H1 (cell line): ENCODE measurements around the gene CENPM. TPM values are rescaled to one million over a fixed set of nuclear protein-coding genes. Genes with fewer than 3 reads are reported as not detected.

ENCODE experiments used
- CTCF ChIA-PET: fragments of 300-600 bp; sonication (Branson Sonifier 250); formaldehyde crosslinking; loops from one replicate; lab custom pipeline; 2021; ENCODE audit not compliant: partially characterized antibody; lab: Charles Lee
- POLR2A ChIA-PET: fragments of 300-600 bp; sonication (Branson Sonifier 250); formaldehyde crosslinking; loops from one replicate; lab custom pipeline; 2021; ENCODE audit warnings: inconsistent platforms; ENCODE audit not compliant: partially characterized antibody; lab: Charles Lee
- DNase-seq, 2 experiments: peaks; one replicate each; pipeline versions ENCODE4 v3.0.0 to v3.0.0-alpha.2; 2010 to 2022; ENCODE audit warnings: low spot score in 2 of 2, low read depth in 1 of 2, mixed read lengths in 1 of 2
- FAIRE-seq: peaks from 2 replicates; lab custom pipeline; 2011; peaks lifted over from hg19 to GRCh38; lab: Jason Lieb, UNC
- H2AFZ ChIP-seq: 2 replicates; pipeline ENCODE4 v1.8.1; 2012; ENCODE audit warnings: low read length, inconsistent platforms
- H2AK5ac ChIP-seq: 2 replicates; pipeline ENCODE4 v1.6.1; 2013; ENCODE audit warnings: low read depth, low read length
- H2BK120ac ChIP-seq: replicated peaks from 2 replicates; pipeline ENCODE3; 2013; ENCODE audit warnings: low read depth, low read length, inconsistent platforms
- H2BK12ac ChIP-seq: 2 replicates; pipeline ENCODE4 v1.6.1; 2013; ENCODE audit warnings: low read depth, low read length
- H2BK15ac ChIP-seq: 2 replicates; pipeline ENCODE4 v1.6.1; 2013; ENCODE audit warnings: low read length
- H2BK20ac ChIP-seq: 2 replicates; pipeline ENCODE4 v1.6.1; 2013; ENCODE audit warnings: low read length
- H2BK5ac ChIP-seq: 2 replicates; pipeline ENCODE4 v1.6.1; 2013; ENCODE audit warnings: low read depth, low read length
- H3K14ac ChIP-seq: 2 replicates; pipeline ENCODE4 v1.6.1; 2013; ENCODE audit warnings: inconsistent platforms; ENCODE audit not compliant: insufficient read length
- H3K18ac ChIP-seq: 2 replicates; pipeline ENCODE4 v1.6.1; 2013; ENCODE audit warnings: low read length; ENCODE audit errors: extremely low read depth
- H3K23ac ChIP-seq: 2 replicates; pipeline ENCODE4 v1.6.1; 2013; ENCODE audit warnings: inconsistent platforms; ENCODE audit not compliant: insufficient read length
- H3K23me2 ChIP-seq: 2 replicates; pipeline ENCODE4 v1.6.1; 2013; ENCODE audit warnings: low read depth, low read length
- H3K27ac ChIP-seq: 2 replicates; pipeline ENCODE4 v1.6.1; 2011; ENCODE audit warnings: low read depth, low read length, inconsistent platforms
- H3K27me3 ChIP-seq, 4 experiments: replicated peaks in 1 of 4; 1 replicate in 1 of 4; 2 replicates in 3 of 4; pipeline versions ENCODE4 v1.6.1 to v1.8.1; 2011 to 2013; ENCODE audit warnings: low read length in 3 of 4, mild to moderate bottlenecking in 3 of 4, inconsistent platforms in 2 of 4, mixed read lengths in 2 of 4, moderate library complexity in 1 of 4; ENCODE audit not compliant: control insufficient read depth in 3 of 4, insufficient read depth in 3 of 4; ENCODE audit errors: extremely low read depth in 1 of 4
- H3K36me3 ChIP-seq, 4 experiments: 2 replicates each; pipeline versions ENCODE4 v1.6.1 to v1.8.1; 2011 to 2013; ENCODE audit warnings: mild to moderate bottlenecking in 4 of 4, low read length in 3 of 4, moderate library complexity in 2 of 4, control low read depth in 1 of 4, inconsistent platforms in 1 of 4; ENCODE audit not compliant: insufficient read depth in 4 of 4, control insufficient read depth in 2 of 4
- H3K4ac ChIP-seq: replicated peaks from 2 replicates; pipeline ENCODE3; 2013; ENCODE audit warnings: low read length, low read depth, mixed read lengths, inconsistent platforms; ENCODE audit not compliant: insufficient read length
- H3K4me1 ChIP-seq, 4 experiments: replicated peaks in 1 of 4; 1 replicate in 1 of 4; 2 replicates in 3 of 4; pipeline versions ENCODE4 v1.6.1 to v1.8.1; 2011 to 2013; ENCODE audit warnings: low read length in 3 of 4, inconsistent platforms in 2 of 4, mixed read lengths in 1 of 4; ENCODE audit not compliant: insufficient read depth in 4 of 4, control insufficient read depth in 3 of 4
- H3K4me2 ChIP-seq, 2 experiments: 2 replicates each; pipeline versions ENCODE4 v1.6.1 to v1.8.1; 2011 to 2013; ENCODE audit warnings: low read depth in 2 of 2, low read length in 2 of 2, control low read depth in 1 of 2, inconsistent platforms in 1 of 2, mild to moderate bottlenecking in 1 of 2; ENCODE audit not compliant: insufficient read depth in 1 of 2
- H3K4me3 ChIP-seq, 4 experiments: fragments of 200-600, 300-600 bp in 1 of 4; sonication (generic), shearing (Covaris generic), sonication (Bioruptor Twin) in 1 of 4; 2 replicates each; pipeline versions ENCODE4 v1.5.1 to v1.8.1; 2011 to 2016; ENCODE audit warnings: low read length in 4 of 4, low read depth in 3 of 4, control low read depth in 2 of 4, inconsistent platforms in 2 of 4, mild to moderate bottlenecking in 2 of 4, mixed read lengths in 1 of 4, moderate library complexity in 1 of 4; ENCODE audit not compliant: insufficient read depth in 2 of 4; ENCODE audit errors: extremely low read depth in 1 of 4
- H3K56ac ChIP-seq: replicated peaks from 2 replicates; pipeline ENCODE3; 2013; ENCODE audit warnings: low read depth, mild to moderate bottlenecking, mixed read lengths, low read length, inconsistent platforms; ENCODE audit not compliant: insufficient read length
- H3K79me1 ChIP-seq: 2 replicates; pipeline ENCODE4 v1.6.1; 2013; ENCODE audit warnings: low read depth, low read length, control low read depth
- H3K79me2 ChIP-seq, 2 experiments: 2 replicates each; pipeline versions ENCODE4 v1.6.1 to v1.8.1; 2012 to 2013; ENCODE audit warnings: low read length in 2 of 2, mild to moderate bottlenecking in 2 of 2, inconsistent platforms in 1 of 2; ENCODE audit not compliant: insufficient read depth in 2 of 2, control insufficient read depth in 1 of 2
- H3K9ac ChIP-seq, 4 experiments: replicated peaks in 1 of 4; 1 replicate in 1 of 4; 2 replicates in 3 of 4; pipeline versions ENCODE4 v1.6.1 to v1.8.1; 2011 to 2013; ENCODE audit warnings: low read depth in 3 of 4, low read length in 3 of 4, control low read depth in 2 of 4, mild to moderate bottlenecking in 2 of 4, moderate library complexity in 2 of 4, inconsistent platforms in 1 of 4; ENCODE audit errors: extremely low read depth in 1 of 4
- H3K9me3 ChIP-seq, 2 experiments: 2 replicates each; pipeline versions ENCODE4 v1.6.1 to v1.8.1; 2012 to 2013; ENCODE audit warnings: mild to moderate bottlenecking in 2 of 2, moderate library complexity in 2 of 2, control low read depth in 1 of 2, inconsistent platforms in 1 of 2, low read depth in 1 of 2, low read length in 1 of 2, mixed read lengths in 1 of 2; ENCODE audit not compliant: insufficient read depth in 2 of 2
- H4K20me1 ChIP-seq, 2 experiments: replicated peaks in 1 of 2; 2 replicates each; pipeline versions ENCODE3 to v1.8.1; 2011 to 2013; ENCODE audit warnings: inconsistent platforms in 2 of 2, low read length in 2 of 2, mild to moderate bottlenecking in 1 of 2; ENCODE audit not compliant: insufficient read depth in 2 of 2, control insufficient read depth in 1 of 2
- H4K5ac ChIP-seq: 2 replicates; pipeline ENCODE4 v1.6.1; 2013; ENCODE audit warnings: low read length, low read depth, mixed read lengths, inconsistent platforms; ENCODE audit not compliant: insufficient read length
- H4K8ac ChIP-seq: 2 replicates; pipeline ENCODE4 v1.8.0; 2013; ENCODE audit warnings: mild to moderate bottlenecking, moderate library complexity, low read length, inconsistent platforms; ENCODE audit not compliant: insufficient read depth; ENCODE audit errors: extremely low read depth
- H4K91ac ChIP-seq: replicated peaks from 2 replicates; pipeline ENCODE3; 2013; ENCODE audit warnings: low read length, mixed read lengths, inconsistent platforms; ENCODE audit not compliant: insufficient read length
- ASH2L ChIP-seq: fragments of 200-600, 300-600 bp; sonication (generic); IDR thresholded peaks from one replicate; pipeline ENCODE4 v1.7.1; 2017; ENCODE audit warnings: low read length
- CHD1 ChIP-seq: IDR thresholded peaks from 2 replicates; pipeline ENCODE4 v1.6.1; 2012; ENCODE audit warnings: low read depth, low read length, improper control_type of control experiment
- CREB1 ChIP-seq: IDR thresholded peaks from 2 replicates; pipeline ENCODE4 v1.6.1; 2012; ENCODE audit warnings: inconsistent platforms
- CTBP2 ChIP-seq: IDR thresholded peaks from 2 replicates; pipeline ENCODE4 v1.7.0; 2011; ENCODE audit warnings: borderline replicate concordance, mild to moderate bottlenecking, moderate library complexity, mixed read lengths, low read length; ENCODE audit not compliant: insufficient read depth, insufficient read length
- JUND ChIP-seq: IDR thresholded peaks from 2 replicates; pipeline ENCODE4 v1.6.1; 2011; ENCODE audit warnings: mild to moderate bottlenecking, improper control_type of control experiment, low read length
- KDM5A ChIP-seq: fragments of 200-600 bp; IDR thresholded peaks from 2 replicates; pipeline ENCODE4 v1.7.1; 2012; ENCODE audit warnings: mild to moderate bottlenecking, low read length, inconsistent platforms, mixed read lengths
- NRF1 ChIP-seq: IDR thresholded peaks from 2 replicates; pipeline ENCODE4 v1.6.1; 2011; ENCODE audit warnings: mild to moderate bottlenecking, low read depth, low read length, improper control_type of control experiment
- POLR2A ChIP-seq, 2 experiments: IDR thresholded peaks; 1 replicate in 1 of 2; 2 replicates in 1 of 2; pipeline ENCODE4 v1.6.1; 2011; ENCODE audit warnings: low read depth in 2 of 2, low read length in 2 of 2, mild to moderate bottlenecking in 2 of 2; ENCODE audit errors: control extremely low read depth in 1 of 2
- SAP30 ChIP-seq: fragments of 300-600 bp; sonication (generic); IDR thresholded peaks from 2 replicates; pipeline ENCODE4 v1.7.1; 2012; ENCODE audit warnings: low read length, moderate library complexity, mild to moderate bottlenecking, inconsistent platforms; ENCODE audit not compliant: insufficient read depth, insufficient replicate concordance
- SIRT6 ChIP-seq: IDR thresholded peaks from one replicate; pipeline ENCODE4 v1.7.1; 2012; ENCODE audit warnings: low read length, inconsistent platforms
- SP2 ChIP-seq: IDR thresholded peaks from 2 replicates; pipeline ENCODE4 v1.6.1; 2012; ENCODE audit warnings: mild to moderate bottlenecking, low read length, inconsistent platforms
- SRF ChIP-seq: IDR thresholded peaks from 2 replicates; pipeline ENCODE4 v1.6.1; 2011; ENCODE audit warnings: mild to moderate bottlenecking, low read depth, low read length, moderate library complexity
- TBP ChIP-seq: IDR thresholded peaks from 2 replicates; pipeline ENCODE4 v1.6.1; 2011; ENCODE audit warnings: low read depth, low read length, improper control_type of control experiment
- TEAD4 ChIP-seq: IDR thresholded peaks from 2 replicates; pipeline ENCODE4 v1.6.1; 2012; ENCODE audit warnings: low read depth, low read length, inconsistent platforms, mixed read lengths
- WGBS, 2 experiments: shearing (Covaris generic) in 1 of 2; methylation state at CpG; one replicate each; pipeline versions ENCODE4 v1.1.6 to v1.1.7; 2013 to 2015; ENCODE audit warnings: low lambda C conversion rate in 2 of 2, mixed read lengths in 2 of 2, inconsistent platforms in 1 of 2, low coverage in 1 of 2, missing lambda C conversion rate in 1 of 2; ENCODE audit not compliant: insufficient replicate concordance in 2 of 2, insufficient coverage in 1 of 2, insufficient read length in 1 of 2; ENCODE audit errors: extremely low coverage in 1 of 2, missing lambda C conversion rate in 1 of 2; 5-methylcytosine and 5-hydroxymethylcytosine counted together
- polyA plus RNA-seq, 7 experiments: library from polyadenylated mRNA; depleted of rRNA in 3 of 7; stranded (reverse) in 5 of 7; unstranded in 2 of 7; fragments of >200 nt in 5 of 7; fragments of 200-250 nt in 2 of 7; gene quantifications; 1 replicate in 5 of 7; 2 replicates in 1 of 7; 4 replicates in 1 of 7; pipeline versions ENCODE4 v1.2.1 to v1.2.3, GENCODE V29; 2011 to 2013; ENCODE audit warnings: missing spikeins in 2 of 7, mixed read lengths in 2 of 7
- total RNA-seq: library from RNA; stranded (reverse); fragmentation: NEBNext Ultra II Directional; extraction: Animal tissue kit (Norgen Biotek cat#: 25700); gene quantifications from 2 replicates; pipeline ENCODE4 v1.2.1, GENCODE V29; 2021

Gene CENPM
- total and polyA plus RNA-seq, 2 of the 8 experiments (the other 6 are each of a cell fraction or from before 2014, with no cell fraction given) = 32.0 to 80.4 TPM

DNA sequence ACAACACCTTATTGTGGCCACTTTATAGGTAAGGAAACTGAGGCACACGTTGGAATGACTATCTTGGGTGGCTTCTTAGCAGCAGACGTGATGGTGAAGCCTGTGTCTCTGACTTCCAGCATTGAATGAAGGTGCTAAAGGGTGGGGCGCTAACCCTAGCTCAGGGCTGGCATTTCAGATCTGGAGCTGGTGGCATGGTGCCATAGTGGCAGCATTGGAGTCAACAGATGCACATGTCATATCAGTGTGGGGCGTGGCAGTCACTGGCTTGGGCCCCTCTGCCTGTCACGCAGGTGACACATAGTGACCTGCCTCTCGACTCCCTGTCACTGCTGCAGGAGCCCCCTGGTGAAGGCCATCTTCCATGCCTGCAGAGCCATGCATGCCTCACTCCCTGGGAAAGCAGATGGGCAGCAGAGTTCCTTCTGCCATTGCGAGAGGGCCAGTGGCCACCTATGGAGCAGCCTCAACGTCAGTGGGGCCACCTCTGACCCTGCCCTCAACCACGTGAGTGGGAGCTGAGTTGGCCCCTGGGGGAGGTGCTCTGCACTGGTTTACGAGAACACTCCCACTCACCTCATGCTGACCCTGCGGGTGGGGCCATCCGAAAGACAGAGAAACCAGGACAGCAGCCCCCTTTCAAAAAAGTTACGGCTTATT, 46.8 kb downstream of the CENPM start:
- Histone ChIP-seq H3K9me3 (no peaks in the 10 kb centered on the region), H3K79me2 (no peaks in the 10 kb centered on the region), H3K4me3 (no peak overlapping the region), H4K5ac (no peak overlapping the region), H2BK120ac (no peak overlapping the region), H3K27ac (no peak overlapping the region), H2BK20ac (no peak overlapping the region), H3K14ac (no peak overlapping the region), H2BK12ac (no peak overlapping the region), H2AFZ (no peak overlapping the region), H3K18ac (no peak overlapping the region), H3K56ac (no peak overlapping the region), H3K23me2 (no peaks in the 10 kb centered on the region), H2BK5ac (no peak overlapping the region), H3K4me2 (no peak overlapping the region), H2AK5ac (no peak overlapping the region), H3K23ac (no peak overlapping the region), H4K20me1 (peaks cover 12 to 20% of the 10 kb centered on the region in 2 experiments), H3K27me3 (no peaks in the 10 kb centered on the region), H4K8ac (no peak overlapping the region), H3K4me1 (no peaks in the 10 kb centered on the region), H3K9ac (no peak overlapping the region), H3K79me1 (no peaks in the 10 kb centered on the region; the same call in 1 of the 2 replicates), H3K4ac (no peak overlapping the region), H3K36me3 (peaks cover 43 to 71% (median 61%) of the 10 kb centered on the region in 4 experiments), H4K91ac (no peak overlapping the region), H2BK15ac (no peak overlapping the region)
- ChIA-PET CTCF (interaction anchor here (1.2 to 2.7 kb wide), 3 partner anchors 8 to 41 kb away, joined by 4 to 10 read pairs (median 4); no protein-coding TSS in a partner anchor), POLR2A (interaction anchor here (1.1 to 1.2 kb wide), 3 partner anchors 9 to 278 kb away, joined by 3 read pairs; no protein-coding TSS in a partner anchor)
- TF ChIP-seq JUND = no peak
- no peak for TF ChIP-seq SRF
- TF ChIP-seq CHD1 = no peak
- TF ChIP-seq ASH2L = no peak
- no peak for TF ChIP-seq SAP30
- no peak for TF ChIP-seq CREB1
- no peak for TF ChIP-seq SIRT6
- TF ChIP-seq NRF1 = no peak
- TF ChIP-seq SP2 = no peak
- TF ChIP-seq KDM5A = no peak
- TF ChIP-seq POLR2A (IDR thresholded peaks at IDR 0.05; ENCODE audit: control extremely low read depth in 1 of 2, low read depth in 2 of 2, low read length in 2 of 2) = no peak; a peak in 1 of 3 replicates
- TF ChIP-seq TBP = no peak
- no peak for TF ChIP-seq CTBP2
- no peak for TF ChIP-seq TEAD4
- FAIRE-seq (no peak), DNase-seq (no peak)
- 91% methylated on average over 13 of the region's 13 CpGs; no CpG with 5 or more reads in 1 of the 2 experiments for WGBS, 2 experiments
